Vagina (tissue), 2 donors: ENCODE measurements around the gene NPEPPS.

Experiments
- POLR2A ChIP-seq, 2 donors: fragments of 450-650 bp; IDR thresholded peaks; one replicate each; pipeline ENCODE4 v1.6.1; 2017; ENCODE audit warnings: antibody characterized with exemption in 2 of 2, mild to moderate bottlenecking in 2 of 2, moderate library complexity in 2 of 2
- TF ChIP-seq, protein P1 (sequence below), 3 experiments: fragments of 450-650 bp in 2 of 3; fragments of 200-600 bp in 1 of 3; sonication (generic) in 1 of 3; IDR thresholded peaks; one replicate each; pipeline ENCODE4 v1.5.1; 2017 to 2019; ENCODE audit warnings: antibody characterized with exemption in 3 of 3, mild to moderate bottlenecking in 2 of 3, moderate library complexity in 2 of 3

GRCh38 chr17:47620503-47621245 is 89.8 kb downstream of the NPEPPS start:
- TF ChIP-seq, protein P1, sequence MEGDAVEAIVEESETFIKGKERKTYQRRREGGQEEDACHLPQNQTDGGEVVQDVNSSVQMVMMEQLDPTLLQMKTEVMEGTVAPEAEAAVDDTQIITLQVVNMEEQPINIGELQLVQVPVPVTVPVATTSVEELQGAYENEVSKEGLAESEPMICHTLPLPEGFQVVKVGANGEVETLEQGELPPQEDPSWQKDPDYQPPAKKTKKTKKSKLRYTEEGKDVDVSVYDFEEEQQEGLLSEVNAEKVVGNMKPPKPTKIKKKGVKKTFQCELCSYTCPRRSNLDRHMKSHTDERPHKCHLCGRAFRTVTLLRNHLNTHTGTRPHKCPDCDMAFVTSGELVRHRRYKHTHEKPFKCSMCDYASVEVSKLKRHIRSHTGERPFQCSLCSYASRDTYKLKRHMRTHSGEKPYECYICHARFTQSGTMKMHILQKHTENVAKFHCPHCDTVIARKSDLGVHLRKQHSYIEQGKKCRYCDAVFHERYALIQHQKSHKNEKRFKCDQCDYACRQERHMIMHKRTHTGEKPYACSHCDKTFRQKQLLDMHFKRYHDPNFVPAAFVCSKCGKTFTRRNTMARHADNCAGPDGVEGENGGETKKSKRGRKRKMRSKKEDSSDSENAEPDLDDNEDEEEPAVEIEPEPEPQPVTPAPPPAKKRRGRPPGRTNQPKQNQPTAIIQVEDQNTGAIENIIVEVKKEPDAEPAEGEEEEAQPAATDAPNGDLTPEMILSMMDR (IDR thresholded peaks at IDR 0.05) = no peak
- no peak for TF ChIP-seq POLR2A (IDR thresholded peaks at IDR 0.05)
